ENCODE results near the gene HTD2.
"Not testable (repeated sequence)": the region's sequence is repeated elsewhere in the genome, so short reads cannot be mapped to it uniquely, and the experiment has no call there.

HTD2 gene

DNA sequence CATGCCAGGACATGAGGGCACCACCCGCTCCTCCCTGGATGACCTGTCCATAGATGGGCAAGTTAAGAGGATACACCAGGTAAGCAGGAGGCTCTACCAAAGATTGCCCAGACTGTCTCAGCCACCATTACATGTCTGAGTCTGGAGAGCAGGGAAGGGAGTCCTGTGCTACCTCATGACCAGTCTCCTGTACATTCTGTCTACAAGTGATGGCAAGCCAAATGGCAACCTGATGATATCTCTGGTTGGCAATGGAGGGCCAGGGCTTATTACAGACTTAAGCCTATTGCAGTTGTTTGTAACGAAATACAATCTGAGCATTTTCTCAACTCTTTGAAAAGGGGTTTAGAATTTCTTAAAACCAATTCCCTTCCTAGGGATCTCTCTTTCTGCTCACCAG lies 37.0 kb upstream of the HTD2 start:
- H3K9ac ChIP-seq (ENCODE audit: insufficient read length, low read depth), result no peak overlapping the region
- no peaks in the 10 kb centered on the region for H3K4me1 ChIP-seq (ENCODE audit: insufficient read depth, insufficient read length)
- H3K36me3 ChIP-seq (ENCODE audit: insufficient read depth, insufficient read length, low read length), result peaks cover 6% of the 10 kb centered on the region
- H3K4me3 ChIP-seq (ENCODE audit: insufficient read length, low read depth), result no peak overlapping the region
- TF ChIP-seq YY1 (IDR thresholded peaks at IDR 0.05; ENCODE audit: insufficient read depth, insufficient read length) (no peak), ZNF274 (IDR thresholded peaks at IDR 0.05; ENCODE audit: low read depth, low read length) (no peak), SUZ12 (IDR thresholded peaks at IDR 0.05; ENCODE audit: extremely low read depth, insufficient read depth, insufficient read length) (no peak)
- no peaks in the 10 kb centered on the region for H3K9me3 ChIP-seq (ENCODE audit: insufficient read depth, low read length)
- no peaks in the 10 kb centered on the region for H3K27me3 ChIP-seq (ENCODE audit: insufficient read depth, insufficient read length)
- DNase-seq (ENCODE audit: low read depth, low spot score), result no peak

GRCh38 chr3:58270485-58270884 lies 35.8 kb upstream of the HTD2 start:
- TF ChIP-seq YY1 (IDR thresholded peaks at IDR 0.05; ENCODE audit: insufficient read depth, insufficient read length), result no peak
- no peak for TF ChIP-seq SUZ12 (IDR thresholded peaks at IDR 0.05; ENCODE audit: extremely low read depth, insufficient read depth, insufficient read length)
- TF ChIP-seq ZNF274 (IDR thresholded peaks at IDR 0.05; ENCODE audit: low read depth, low read length), result no peak
- Histone ChIP-seq H3K36me3 (ENCODE audit: insufficient read depth, insufficient read length, low read length) (peaks cover 6% of the 10 kb centered on the region), H3K4me3 (ENCODE audit: insufficient read length, low read depth) (no peak overlapping the region)

DNA sequence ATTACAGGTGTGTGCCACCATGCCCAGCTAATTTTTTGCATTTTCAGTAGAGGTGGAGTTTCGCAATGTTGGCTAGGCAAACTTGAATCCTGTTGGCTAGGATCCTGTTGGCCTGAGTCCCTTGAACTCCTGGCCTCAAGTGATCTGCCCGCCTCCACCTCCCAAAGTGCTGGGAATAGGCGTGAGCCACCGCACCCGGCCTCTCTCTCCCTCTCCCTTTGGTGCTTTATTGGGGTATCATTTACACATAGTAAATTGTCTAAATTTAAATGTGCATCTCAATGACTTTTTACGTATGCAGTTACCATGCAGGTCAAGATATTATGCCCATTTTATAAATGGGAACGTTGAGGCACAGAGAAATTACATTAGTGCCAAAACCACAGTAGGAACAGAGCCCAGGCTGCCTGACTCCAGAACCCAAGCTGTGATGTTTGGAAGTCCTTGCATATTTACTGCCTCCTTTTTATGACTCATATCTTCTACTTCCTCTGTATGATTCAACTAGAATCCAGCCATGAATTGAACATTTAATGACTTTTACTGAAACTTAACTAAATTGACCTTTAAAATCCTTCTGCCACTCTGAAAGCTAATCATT lies 34.3 kb upstream of the HTD2 start:
- Histone ChIP-seq H3K4me1 (ENCODE audit: insufficient read depth, insufficient read length) (no peaks in the 10 kb centered on the region), H3K9me3 (ENCODE audit: insufficient read depth, low read length) (no peaks in the 10 kb centered on the region), H3K4me3 (ENCODE audit: insufficient read length, low read depth) (no peak overlapping the region), H3K36me3 (ENCODE audit: insufficient read depth, insufficient read length, low read length) (peaks cover 6% of the 10 kb centered on the region), H3K9ac (ENCODE audit: insufficient read length, low read depth) (no peak overlapping the region), H3K27me3 (ENCODE audit: insufficient read depth, insufficient read length) (no peaks in the 10 kb centered on the region)
- DNase-seq (ENCODE audit: low read depth, low spot score), result no peak
- TF ChIP-seq ZNF274 (IDR thresholded peaks at IDR 0.05; ENCODE audit: low read depth, low read length) (no peak), SUZ12 (IDR thresholded peaks at IDR 0.05; ENCODE audit: extremely low read depth, insufficient read depth, insufficient read length) (no peak), YY1 (IDR thresholded peaks at IDR 0.05; ENCODE audit: insufficient read depth, insufficient read length) (no peak)

More at GRCh38 chr3:58270485-58270884, 35.8 kb upstream of the HTD2 start:
- H3K9ac ChIP-seq (ENCODE audit: insufficient read length, low read depth), result no peak overlapping the region
- no peaks in the 10 kb centered on the region for H3K4me1 ChIP-seq (ENCODE audit: insufficient read depth, insufficient read length)
- DNase-seq (ENCODE audit: low read depth, low spot score), result no peak
- no peaks in the 10 kb centered on the region for H3K27me3 ChIP-seq (ENCODE audit: insufficient read depth, insufficient read length)
- no peaks in the 10 kb centered on the region for H3K9me3 ChIP-seq (ENCODE audit: insufficient read depth, low read length)

DNA sequence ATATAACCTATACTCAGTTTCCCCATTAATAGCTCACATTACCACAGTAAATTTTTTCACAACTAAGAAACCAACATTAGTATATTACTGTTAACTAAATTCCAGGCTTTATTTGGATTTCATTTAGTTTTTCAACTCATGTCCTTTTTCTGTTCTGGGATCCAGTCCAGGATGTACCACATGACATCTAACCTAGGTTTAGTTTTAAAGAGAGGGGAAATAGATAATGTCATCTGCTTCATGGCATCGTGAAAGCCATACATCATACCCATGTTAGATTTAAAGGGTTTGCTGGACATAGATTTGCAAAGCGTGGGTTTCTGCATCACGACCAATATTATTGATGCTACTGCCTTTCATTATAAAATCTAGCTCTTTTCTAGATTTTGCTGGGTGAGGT lies 33.4 kb upstream of the HTD2 start:
- H3K4me1 ChIP-seq (ENCODE audit: insufficient read depth, insufficient read length), result no peaks in the 10 kb centered on the region
- H3K27me3 ChIP-seq (ENCODE audit: insufficient read depth, insufficient read length), result no peaks in the 10 kb centered on the region
- H3K36me3 ChIP-seq (ENCODE audit: insufficient read depth, insufficient read length, low read length), result peaks cover 6% of the 10 kb centered on the region
- H3K9me3 ChIP-seq (ENCODE audit: insufficient read depth, low read length), result no peaks in the 10 kb centered on the region
- no peak for DNase-seq (ENCODE audit: low read depth, low spot score)
- no peak overlapping the region for H3K4me3 ChIP-seq (ENCODE audit: insufficient read length, low read depth)
- TF ChIP-seq YY1 (IDR thresholded peaks at IDR 0.05; ENCODE audit: insufficient read depth, insufficient read length), result no peak
- TF ChIP-seq SUZ12 (IDR thresholded peaks at IDR 0.05; ENCODE audit: extremely low read depth, insufficient read depth, insufficient read length), result no peak
- no peak for TF ChIP-seq ZNF274 (IDR thresholded peaks at IDR 0.05; ENCODE audit: low read depth, low read length)
- H3K9ac ChIP-seq (ENCODE audit: insufficient read length, low read depth), result no peak overlapping the region

GRCh38 chr3:58273362-58273761 lies 33.0 kb upstream of the HTD2 start:
- not testable (repeated sequence) for H3K9ac ChIP-seq (ENCODE audit: insufficient read length, low read depth); H3K9me3 ChIP-seq (ENCODE audit: insufficient read depth, low read length); DNase-seq (ENCODE audit: low read depth, low spot score); H3K4me3 ChIP-seq (ENCODE audit: insufficient read length, low read depth); H3K27me3 ChIP-seq (ENCODE audit: insufficient read depth, insufficient read length); H3K4me1 ChIP-seq (ENCODE audit: insufficient read depth, insufficient read length); H3K36me3 ChIP-seq (ENCODE audit: insufficient read depth, insufficient read length, low read length)

DNA sequence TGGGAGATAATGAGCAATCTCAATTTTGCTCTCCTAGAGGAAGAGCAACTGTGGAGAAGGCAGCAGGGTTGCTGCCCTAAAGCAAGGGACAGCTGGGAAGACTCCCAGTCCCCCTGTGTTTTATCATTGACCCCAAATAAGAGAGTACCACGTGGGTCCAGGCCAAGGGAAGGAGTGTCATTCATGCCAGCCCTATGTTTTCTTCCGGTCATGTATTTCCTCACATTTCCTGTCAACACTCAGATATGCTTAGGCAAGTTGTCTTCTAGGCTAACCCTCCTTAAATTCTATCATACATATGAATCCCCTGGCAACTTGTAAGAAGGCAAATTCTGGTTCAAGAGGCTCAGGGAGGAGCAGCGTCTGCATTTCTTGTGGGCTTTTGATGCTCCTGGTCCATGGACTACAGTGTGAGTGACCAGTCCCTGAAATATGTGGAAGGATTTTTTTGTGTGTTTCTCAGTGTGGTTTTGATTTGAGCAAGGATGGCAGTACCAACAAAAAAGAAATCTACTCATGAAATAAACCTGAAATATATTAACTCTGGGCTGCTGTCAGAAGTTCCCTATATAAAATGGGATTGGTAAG lies 32.2 kb upstream of the HTD2 start:
- no peaks in the 10 kb centered on the region for H3K9me3 ChIP-seq (ENCODE audit: insufficient read depth, low read length)
- no peak overlapping the region for H3K9ac ChIP-seq (ENCODE audit: insufficient read length, low read depth)
- H3K4me1 ChIP-seq (ENCODE audit: insufficient read depth, insufficient read length), result no peaks in the 10 kb centered on the region
- H3K4me3 ChIP-seq (ENCODE audit: insufficient read length, low read depth), result no peak overlapping the region
- no peaks in the 10 kb centered on the region for H3K27me3 ChIP-seq (ENCODE audit: insufficient read depth, insufficient read length)
- TF ChIP-seq ZNF274 (IDR thresholded peaks at IDR 0.05; ENCODE audit: low read depth, low read length) (no peak), SUZ12 (IDR thresholded peaks at IDR 0.05; ENCODE audit: extremely low read depth, insufficient read depth, insufficient read length) (no peak), YY1 (IDR thresholded peaks at IDR 0.05; ENCODE audit: insufficient read depth, insufficient read length) (no peak)
- DNase-seq (ENCODE audit: low read depth, low spot score), result no peak
- peaks cover 4% of the 10 kb centered on the region for H3K36me3 ChIP-seq (ENCODE audit: insufficient read depth, insufficient read length, low read length)

DNA sequence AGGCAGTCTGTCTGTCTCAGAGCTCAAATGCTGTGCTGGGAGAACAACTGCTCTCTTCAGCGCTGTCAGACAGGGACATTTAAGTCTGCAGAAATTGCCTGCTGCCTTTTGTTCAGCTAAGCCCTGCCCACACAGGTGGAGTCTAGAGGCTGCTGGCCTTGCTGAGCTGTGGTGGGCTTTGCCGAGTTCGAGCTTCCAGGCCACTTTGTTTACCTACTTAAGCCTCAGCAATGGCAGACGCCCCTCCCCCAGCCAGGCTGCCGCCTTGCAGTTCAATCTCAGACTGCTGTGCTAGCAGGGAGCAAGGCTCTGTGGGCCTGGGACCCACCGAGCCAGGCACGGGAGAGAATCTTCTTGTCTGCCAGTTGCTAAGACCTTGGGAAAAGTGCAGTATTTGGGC lies 25.3 kb upstream of the HTD2 start:
- Histone ChIP-seq H3K9me3 (ENCODE audit: insufficient read depth, low read length) (no peaks in the 10 kb centered on the region), H3K9ac (ENCODE audit: insufficient read length, low read depth) (no peak overlapping the region), H3K4me1 (ENCODE audit: insufficient read depth, insufficient read length) (no peaks in the 10 kb centered on the region), H3K36me3 (ENCODE audit: insufficient read depth, insufficient read length, low read length) (peaks cover 5% of the 10 kb centered on the region), H3K27me3 (ENCODE audit: insufficient read depth, insufficient read length) (no peaks in the 10 kb centered on the region), H3K4me3 (ENCODE audit: insufficient read length, low read depth) (no peak overlapping the region)
- peak; percentile 70 for DNase-seq (ENCODE audit: low read depth, low spot score)
- TF ChIP-seq SUZ12 (IDR thresholded peaks at IDR 0.05; ENCODE audit: extremely low read depth, insufficient read depth, insufficient read length), result no peak
- peak; percentile 2 for TF ChIP-seq YY1 (IDR thresholded peaks at IDR 0.05; ENCODE audit: insufficient read depth, insufficient read length)
- no peak for TF ChIP-seq ZNF274 (IDR thresholded peaks at IDR 0.05; ENCODE audit: low read depth, low read length)

Measured in NT2/D1 (cell line).